Activated CD4-positive, alpha-beta T cell treated with anti-CD3 and anti-CD28 coated beads, Interleukin-2, Interleukin-6, amounts not matched to agents 100 ng/mL and 50 ng/mL, durations not matched to agents 16 hours and 8 hours (primary cell): ENCODE data around the gene AFF3.
"Not testable (repeated sequence)": the region's sequence is repeated elsewhere in the genome, so short reads cannot be mapped to it uniquely, and the experiment has no call there.

Experiments
- DNase-seq: peaks from one replicate; pipeline ENCODE4 v3.0.0-alpha.2; 2020

AFF3 gene

DNA sequence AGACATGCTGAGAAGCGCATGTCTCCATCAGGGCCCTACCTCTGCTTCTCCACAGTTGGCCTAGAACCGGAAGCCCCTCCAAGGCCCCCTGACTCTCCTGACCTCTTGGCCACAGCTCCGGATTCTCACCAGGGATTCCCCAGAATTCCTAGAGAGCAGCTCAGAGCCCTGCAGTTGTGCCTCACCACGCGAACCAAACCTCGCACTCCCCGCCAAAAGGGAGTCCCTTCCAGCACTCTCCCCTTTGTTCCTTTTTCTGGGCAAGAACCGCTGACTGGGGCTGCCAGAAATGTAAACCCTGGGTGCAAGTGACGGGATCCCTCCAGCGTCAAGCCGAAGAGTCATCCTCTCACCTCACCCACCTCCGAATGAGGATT, 36.7 kb downstream of the AFF3 start:
- DNase-seq: no peak

DNA sequence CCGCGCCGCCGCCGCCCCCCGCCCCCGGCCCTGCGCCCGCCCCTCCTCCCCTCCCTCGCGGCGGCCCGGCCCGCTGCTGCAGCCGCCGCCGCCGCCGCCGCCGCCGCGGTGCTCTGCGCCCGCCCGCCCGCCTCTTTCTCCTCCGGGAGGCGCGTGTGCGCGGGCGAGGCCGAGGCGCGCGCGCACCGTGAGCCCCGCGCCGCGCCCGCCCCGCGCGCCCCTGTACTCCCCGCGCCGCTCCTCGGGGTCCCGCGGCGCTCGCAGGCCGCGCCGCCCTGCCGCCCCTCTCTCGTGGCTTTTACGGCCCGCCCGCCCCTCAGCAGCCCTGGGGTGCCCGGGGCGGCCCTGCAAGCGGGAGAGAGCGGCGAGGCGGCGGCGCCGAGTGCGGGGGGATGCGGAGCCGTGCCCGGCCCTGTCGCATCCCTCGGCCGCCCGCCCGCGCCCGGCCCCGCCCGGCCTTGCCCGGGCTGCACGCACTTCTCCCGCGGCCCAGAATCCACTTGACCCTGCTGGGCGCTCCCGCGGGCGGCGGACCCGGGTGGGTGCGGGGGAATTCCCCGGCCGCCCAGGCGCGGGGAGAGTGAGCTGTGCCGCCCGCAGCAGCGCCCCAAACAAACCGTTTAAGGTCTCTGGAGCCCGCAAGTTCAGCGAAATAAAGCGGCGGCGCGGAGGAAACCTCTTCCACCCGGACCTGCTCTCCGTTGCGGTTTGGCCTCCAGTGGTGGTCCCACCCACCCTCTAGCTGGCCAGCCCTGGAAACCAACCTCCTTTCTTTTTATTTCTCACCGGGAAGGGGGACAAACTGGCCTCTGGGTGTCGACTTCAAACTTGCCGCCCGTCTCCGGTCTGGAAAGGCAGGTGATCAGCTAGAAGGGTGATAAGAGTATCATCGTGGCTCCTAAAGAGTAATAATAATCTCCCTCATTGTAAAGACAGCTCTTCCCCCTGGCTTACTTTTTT, 37.4 kb downstream of the AFF3 start:
- no peak for DNase-seq

DNA sequence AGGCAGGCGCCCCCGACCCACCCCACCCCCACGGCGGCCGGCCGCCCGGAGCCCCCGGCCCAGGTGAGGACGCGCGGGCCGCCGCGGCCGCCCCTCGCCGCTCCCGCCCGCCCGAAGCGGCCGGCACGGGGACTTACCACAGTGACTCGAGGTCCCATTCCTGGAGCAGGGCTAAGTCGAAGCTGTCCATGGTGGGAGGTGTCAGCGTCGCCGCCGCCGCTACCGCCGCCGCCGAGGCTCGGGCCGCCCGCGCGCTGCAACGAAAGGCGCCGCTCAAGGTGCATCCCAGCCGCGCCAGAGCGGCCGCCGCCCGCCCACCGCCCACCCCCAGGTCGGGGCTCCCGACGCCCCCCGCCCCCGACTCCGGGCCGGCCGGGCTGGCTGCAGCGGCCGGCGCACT, 38.1 kb downstream of the AFF3 start:
- DNase-seq: not testable (repeated sequence)

DNA sequence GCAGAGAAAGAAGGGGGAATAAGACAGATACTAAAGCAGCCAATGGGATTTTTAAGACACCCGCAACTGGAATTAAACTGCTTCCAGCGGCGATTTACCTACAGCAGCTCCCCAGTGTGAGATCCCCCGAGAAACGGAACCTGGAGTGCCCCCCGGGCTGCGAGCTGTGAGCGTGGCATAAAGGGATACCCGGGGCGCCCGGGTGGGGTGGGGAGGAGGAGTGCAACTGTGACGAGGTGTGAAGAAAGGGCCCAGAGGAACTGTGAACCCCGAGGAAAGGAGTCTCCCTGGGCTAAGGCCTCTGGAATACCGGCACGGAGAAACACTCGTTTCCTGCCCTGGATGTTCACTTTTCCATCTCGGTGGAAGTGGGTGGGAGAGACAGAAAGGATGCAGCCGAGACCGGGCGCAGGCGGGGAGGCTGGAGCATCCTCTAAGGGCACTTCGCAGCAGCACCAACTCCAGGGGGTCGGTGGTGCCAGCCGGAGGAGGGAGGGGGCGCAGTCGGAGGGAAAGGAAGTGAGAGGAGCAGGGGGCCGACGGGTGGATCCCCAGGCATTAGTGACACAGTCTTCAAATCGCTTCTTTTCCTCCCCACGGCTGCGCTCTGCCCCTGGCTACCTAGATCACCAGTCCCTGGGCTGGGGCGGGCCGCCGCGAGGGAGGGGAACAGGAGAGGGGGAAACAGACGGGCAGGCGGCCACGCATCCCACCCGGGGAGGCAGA, 38.7 kb downstream of the AFF3 start:
- DNase-seq: not testable (repeated sequence)

DNA sequence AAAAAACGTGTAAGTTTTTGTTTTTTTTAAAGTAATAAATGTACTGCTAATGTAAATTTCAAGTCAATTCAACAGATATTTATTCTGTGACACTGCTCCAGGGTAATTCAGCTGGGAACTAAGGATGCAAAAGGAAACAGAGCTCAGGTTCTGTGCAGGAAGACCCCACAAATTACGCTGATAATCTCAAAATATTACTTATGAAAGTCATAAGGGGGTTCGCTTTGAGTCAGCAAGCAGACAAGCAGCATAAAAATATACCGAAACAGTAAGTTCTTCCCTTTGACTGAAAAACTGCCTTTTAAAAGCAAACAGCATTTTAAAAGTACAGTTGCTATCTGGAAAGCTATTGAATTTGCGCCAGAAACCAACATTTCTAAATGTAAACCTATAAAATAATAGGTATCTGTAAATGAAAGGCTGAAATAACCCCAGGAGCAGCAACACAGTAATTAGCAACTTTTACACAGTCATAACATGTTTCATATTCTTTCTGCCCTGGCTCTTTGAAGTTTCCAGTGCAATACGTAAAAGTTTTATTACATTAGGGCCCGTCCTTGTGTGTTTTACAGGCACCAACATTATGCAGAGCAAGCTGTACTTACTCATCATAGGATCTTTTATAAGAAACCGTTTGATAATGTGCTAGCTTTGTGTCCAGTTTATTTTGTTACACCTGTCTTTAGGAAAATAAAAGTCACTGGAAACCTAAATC, 39.8 kb downstream of the AFF3 start:
- DNase-seq: not testable (repeated sequence)

DNA sequence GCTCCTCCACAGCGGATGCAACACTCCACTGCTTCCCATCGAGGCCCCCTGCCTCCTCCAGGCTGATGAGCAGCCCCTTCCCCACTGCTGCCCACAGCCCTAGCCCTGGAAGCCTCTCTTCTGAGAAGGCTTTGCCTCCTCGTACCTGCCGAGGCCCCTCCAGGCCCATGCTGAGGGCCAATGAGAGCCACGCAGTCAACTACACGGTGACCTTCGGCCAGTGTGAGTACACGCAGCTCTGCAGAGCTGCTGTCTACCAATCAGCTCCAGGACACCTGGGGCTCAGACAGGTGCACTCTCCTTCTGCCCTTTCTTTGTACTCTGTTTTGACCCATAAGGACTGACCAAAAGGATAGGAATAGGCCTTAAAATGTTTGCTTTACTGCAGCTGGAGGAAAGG, 43.5 kb downstream of the AFF3 start:
- not testable (repeated sequence) for DNase-seq

DNA sequence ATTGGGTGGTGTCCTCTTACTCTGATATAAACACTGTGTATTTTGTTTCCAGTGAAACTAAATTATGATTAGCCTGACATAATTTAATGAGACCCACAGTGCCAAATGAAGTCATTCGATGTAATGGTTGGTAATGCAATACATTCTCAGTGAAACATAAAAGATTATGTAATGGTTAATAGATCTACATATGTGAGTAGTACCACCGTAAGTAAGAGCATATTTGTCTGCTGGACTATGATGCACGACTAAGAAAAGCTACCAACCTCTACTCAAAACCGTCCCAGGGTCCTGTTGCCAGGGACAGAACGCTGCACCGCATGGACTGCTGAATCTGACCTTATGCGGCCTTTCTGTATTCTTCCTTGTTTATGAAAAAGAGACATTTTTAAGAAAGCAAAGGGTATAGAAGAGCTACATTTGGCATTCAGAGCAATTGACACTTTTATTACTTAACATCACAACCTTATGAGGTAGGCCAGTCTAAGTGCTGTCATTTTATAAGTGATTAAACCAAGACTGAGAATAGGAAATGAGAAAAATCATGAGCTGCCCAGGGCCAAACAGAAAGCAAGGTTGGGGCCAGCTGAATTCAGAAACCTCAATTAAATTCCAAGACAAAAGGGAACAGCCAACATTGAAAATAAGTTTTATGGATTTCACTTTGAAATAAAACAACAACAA, 44.6 kb downstream of the AFF3 start:
- DNase-seq: not testable (repeated sequence)

DNA sequence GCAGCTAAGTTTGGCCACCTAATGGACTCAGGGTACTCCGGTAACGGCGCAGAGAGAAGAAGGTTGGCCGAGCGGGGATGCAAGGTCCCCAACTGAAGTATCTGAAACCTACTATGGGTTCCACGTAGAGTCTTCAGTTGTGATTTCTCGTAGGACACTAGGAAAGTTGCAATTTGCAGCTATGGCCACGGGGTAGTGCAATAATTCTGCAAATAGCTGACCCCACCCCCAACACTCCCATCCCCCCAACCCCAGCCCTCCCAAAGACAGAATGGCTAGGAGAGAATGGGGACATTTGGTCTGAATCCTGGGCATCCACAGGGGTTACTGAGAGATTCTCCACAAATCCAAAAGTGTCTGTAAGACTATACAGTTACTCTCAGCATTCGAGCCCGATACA, 46.5 kb downstream of the AFF3 start:
- DNase-seq: not testable (repeated sequence)

DNA sequence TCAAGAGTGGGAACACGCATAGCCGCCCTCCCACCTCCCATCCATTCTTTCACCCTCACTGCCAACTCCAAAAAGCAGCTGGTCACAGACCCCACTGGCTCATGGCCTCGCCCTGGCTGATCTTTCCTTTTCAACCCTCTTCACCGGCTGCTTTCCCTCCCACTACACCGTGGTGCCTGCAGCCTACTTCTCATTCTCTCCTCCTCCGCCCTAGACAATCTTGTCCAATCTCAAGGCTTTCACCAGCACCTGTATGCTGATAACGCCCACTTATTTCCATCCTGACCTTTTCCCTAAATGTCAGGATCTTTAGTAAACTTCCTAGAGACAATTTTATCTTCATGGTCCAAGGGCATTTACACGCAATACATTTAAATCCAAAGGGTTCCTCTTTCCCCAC, 50.6 kb downstream of the AFF3 start:
- not testable (repeated sequence) for DNase-seq

DNA sequence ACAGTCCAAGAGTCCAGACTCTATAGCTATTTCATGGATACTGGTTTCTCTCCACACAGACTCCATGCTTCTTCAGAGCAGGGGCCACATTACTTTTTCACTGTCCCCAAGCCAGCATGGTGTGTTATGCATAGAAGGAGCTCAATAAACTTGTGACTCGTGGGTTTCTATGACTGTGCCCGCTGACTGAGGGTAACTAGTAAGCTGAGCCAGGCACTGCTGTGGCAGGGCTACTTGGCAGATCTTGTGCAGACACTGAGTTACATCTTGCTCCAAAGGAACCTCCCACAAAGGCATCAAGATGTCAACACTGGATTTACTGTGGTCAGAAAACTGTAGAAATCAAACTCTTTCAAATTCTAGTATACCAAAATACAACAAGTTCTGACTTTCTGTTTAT, 56.6 kb downstream of the AFF3 start:
- DNase-seq: not testable (repeated sequence)

DNA sequence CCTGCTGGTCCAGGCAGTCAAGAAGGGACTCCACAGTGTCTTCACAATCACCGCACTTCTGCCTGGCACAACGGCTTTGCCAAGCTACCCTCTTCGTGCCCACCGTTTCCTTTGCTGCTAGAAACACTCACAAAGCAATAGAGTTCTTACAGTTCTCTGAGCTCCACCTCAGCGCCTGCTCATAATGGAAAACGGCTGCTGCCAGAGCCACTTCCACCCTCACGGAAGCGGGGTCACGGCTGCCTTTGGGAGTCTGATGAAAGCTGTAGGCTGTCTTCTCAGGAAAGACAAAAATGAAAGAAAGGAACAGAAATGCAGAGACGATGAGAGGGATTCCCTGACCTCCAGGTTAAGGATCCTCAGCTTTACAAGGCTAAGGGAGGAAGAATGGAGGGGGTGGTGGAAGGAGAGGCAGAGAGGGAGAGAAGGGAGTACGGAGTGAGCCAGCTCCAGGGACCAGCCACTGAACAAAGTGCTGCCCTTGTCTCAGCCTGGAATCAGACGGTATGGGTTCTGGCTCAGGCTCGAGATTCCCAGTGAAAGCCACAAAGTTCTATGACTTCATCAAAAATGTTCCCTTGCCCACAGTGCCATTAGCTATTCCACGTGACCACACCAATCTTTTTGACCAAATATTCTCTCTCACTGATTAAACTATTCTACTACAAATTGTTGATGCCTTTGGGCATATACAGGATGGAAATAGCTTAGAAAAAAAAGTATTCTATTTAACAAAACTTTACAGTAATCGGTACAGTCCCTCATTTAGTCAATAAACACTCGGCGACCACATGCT, 58.8 kb downstream of the AFF3 start:
- DNase-seq: not testable (repeated sequence)

DNA sequence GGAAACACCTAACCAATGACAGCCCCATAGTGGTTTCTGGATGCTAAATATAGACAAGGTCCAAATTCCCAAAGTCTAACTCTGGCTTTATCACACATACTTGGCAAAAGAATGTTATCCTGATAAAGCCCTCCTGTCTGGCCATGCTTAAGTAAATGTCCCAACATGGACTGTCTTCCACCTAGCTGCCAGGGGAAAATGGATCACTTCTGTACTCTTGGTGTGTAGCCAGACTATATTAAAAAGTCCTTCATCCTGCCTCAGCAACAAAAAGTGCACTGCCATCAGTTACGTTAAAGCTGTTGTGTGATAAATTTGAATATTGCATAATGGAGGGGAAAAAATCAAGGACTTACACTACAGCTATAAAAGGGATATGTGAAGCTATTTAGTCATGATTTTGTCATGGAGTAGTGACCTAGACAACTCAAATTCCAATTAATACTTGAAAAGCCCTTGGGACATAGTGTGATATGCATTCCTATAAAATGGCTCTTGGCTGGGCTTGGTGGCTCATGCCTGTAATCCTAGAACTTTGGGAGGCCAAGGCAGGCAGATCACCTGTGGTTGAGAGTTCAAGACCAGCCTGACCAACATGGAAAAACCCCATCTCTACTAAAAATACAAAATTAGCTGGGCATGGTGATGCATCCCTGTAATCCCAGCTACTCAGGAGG, 60.0 kb downstream of the AFF3 start:
- not testable (repeated sequence) for DNase-seq

DNA sequence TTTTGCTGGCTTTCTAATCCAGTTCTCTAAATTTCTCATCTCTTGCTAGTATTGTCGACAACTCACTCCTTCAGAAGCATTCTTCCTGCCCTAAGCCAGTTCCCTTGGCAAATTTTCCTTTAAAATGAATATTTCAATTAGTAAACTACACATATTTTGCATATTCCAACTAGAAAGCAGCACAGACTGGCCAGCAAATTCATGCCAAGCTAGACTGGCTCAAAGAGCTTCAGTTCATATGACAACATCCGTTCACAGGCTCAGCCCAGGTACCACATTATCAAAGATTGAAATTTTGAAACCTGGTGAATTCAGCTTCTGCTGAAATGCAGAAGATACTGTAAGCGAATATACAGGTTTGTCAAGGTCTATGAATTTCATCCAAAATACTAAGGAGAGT, 64.5 kb downstream of the AFF3 start:
- DNase-seq: no peak

DNA sequence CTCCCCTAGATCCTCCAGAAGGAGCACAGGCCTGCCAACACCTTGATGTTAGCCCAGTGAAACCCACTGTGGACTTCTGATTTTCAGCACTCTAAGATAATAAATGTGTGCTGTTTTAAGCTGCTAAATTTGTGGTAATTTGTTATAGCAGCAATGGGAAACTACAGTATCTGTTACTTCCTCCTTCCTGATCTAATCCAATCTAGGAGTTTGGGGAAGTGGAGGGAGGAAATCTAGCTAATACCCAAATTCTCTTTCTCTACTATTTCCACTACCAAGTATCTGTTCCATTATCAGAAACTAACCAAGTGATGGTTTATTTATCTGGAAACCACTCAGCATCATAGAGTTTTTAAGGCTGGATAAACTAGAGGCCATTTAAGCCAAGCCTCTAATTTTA, 64.9 kb downstream of the AFF3 start:
- DNase-seq: no peak

DNA sequence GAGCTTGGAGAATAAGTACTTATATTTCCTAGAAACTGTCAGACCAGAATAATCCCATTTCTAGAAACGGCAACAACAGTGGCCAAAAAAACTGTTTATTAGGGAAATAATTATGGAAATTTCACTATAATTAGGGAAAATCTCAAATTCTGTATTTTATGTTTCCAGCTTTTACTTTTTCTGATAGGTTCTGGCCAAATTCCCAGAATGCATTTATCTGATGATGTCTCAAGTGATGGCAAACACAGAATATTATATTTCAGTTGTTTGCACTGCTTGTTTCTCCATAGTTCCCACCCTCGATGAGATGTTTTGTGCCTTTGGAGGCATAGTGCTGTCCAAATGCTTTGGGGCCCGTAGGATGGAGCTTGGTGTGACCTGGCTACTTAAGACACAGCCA, 66.9 kb downstream of the AFF3 start:
- no peak for DNase-seq

DNA sequence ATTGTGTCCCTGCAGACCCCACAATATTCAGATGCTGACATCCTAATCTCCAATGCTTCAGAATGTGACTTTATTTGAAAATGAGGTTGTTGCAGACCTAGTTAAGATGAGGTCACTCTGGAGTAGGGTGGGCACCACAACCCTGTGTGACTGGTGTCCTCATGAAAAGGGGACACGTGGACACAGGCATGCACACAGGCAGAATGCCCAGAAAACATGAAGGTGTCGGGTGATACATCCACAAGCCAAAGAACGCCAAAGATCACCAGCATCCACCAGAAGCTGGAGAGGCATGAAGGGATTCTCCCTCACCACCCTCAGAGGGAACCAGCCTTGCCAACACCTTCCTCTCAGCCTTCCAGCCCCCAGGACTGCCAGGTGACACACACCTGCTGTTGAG, 69.3 kb downstream of the AFF3 start:
- no peak for DNase-seq

DNA sequence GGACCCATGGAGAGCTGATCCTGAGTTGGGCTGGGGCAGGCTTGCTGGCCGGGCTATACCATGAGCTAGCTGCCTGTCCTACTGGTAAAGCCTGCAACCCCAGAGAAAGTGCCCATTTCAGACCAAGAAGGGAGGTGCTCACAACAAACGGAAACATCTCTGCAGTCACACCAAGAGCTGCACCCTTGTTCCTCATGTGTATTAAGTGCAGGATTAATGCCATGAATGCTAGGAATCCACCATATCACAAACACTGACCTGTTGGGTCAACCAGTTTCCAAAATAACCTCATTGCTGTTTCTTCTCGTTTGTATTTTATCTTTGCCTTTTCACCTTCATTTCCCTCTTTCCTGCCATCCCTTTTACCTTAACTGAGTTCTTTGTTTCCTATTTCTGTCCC, 69.9 kb downstream of the AFF3 start:
- no peak for DNase-seq

DNA sequence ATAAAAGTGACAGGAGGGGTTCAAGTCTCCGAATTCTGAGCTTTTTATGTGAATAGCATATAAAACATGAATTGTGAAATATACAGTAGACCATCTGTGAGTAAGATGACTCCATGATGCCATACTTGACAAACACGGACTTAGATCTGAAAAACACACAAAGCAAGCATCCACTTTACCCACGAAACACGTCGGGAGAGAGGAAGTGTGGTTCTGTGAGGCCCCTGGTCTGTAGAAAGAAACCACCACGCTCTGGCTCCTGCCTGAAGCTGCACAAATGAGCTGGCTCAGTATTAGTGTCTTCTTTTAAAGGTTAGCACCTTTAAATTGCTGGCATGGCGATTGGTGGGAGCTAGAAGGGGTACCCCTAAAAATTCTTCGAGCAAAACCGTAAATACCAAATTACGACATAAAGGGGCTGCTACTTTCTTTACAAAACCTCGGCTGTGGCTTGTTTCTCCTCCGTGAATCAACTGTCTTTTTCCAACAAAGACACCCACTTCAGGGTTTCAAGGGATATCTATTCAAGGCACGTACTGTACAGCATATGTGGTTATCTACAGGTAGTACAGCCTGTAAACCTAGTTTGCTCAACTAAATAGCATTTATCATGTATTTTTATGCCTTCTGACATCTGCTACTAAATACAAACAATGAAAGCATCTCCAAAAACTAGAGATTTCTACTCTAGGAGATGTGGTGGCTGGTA, 70.9 kb downstream of the AFF3 start:
- peak; percentile 12 for DNase-seq

DNA sequence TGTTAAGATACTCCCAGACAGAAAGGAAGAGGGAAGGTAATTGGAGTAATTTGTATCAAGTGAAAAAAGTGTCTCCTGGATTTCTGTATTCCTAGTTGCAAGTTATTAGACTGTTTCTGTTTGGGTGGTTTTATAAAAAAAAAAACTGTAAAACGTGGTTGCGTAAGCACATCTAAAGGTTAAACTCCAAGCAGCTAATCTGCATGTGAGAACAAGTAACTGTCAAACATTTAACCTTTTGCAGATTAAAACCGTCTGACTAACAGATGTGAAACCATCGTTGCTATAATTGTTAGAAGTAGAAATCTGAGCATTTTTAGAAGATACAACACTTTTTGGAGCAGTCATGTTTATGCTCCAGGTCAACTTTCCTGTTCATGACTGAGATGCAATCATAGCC, 72.3 kb downstream of the AFF3 start:
- DNase-seq: no peak

DNA sequence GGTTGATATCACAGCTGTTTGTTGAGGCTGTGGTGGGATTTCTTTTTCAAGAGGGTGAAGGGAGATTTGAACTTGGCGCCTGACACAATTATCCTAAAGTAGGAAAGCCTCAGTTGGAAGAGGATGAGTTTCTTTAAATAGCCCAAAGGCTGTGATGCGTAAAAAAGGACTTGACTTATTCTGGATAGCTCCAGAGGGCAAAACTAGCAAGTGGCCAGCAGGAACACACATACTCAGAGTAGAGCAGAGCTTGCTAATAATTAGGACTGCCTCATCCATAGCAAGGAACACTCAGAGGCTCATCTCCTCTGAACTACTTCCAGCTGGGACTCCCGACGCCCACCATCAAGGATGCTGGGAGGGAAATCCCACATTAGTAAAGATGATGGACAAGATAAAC, 74.0 kb downstream of the AFF3 start:
- DNase-seq: no peak

DNA sequence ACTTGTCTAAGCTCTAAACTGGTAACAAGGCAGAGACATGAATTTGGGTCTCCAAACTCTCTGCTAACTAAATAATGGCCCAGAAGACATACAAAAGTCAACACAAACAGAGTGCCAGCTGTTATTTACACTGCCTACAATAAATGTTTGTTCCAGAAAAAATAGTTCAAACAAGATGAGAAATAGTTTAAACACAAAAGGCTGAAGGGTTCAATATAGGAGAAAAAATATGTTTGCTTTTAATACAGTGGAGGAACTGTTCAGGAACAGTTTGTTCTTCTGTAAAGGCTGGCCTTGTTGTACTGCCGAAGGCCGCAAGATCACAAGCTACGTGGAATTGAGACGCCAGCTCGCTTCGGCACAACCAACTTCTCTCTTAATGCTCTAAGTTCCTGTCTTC, 74.6 kb downstream of the AFF3 start:
- DNase-seq: no peak
